Measurements from ENCODE around the gene ATPAF2. TPM values are rescaled to one million over a fixed set of nuclear protein-coding genes. Genes with fewer than 3 reads are reported as not detected.

Gene ATPAF2
- total RNA-seq, 4 donors from 2014 or later: 28.1 to 40.1 (median 36.7) TPM

DNA sequence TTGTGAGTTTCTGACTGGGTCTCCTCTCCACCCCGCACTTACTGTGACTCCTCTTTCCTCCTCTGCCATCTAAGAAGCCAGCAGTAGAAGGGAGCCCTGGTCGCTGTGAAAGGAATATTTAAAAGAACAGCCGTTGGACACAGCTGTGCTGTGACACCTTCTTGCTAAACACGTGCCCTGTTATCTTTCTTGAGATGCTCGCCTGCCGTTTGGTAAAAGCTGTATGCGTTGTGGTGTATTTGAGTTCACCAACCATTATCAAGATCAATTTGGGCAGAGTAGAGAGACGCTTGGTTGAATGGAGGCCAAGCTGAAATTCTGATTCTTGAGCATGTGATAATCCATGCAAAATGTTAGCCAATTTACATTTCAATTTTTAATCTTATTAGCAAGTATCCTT, 4.0 kb upstream of the ATPAF2 start:
- Histone ChIP-seq H3K27me3 (no peaks in the 10 kb centered on the region), H3K27ac (no peak overlapping the region), H3K4me1 (peaks cover 23 to 27% of the 10 kb centered on the region in 2 donors), H3K36me3 (peaks cover 4 to 5% of the 10 kb centered on the region in 2 donors), H3K9me3 (no peaks in the 10 kb centered on the region), H3K4me3 (replicated peaks in 1 of 3) (no peak overlapping the region)
- no peak for DNase-seq
- WGBS, 2 donors: 84 to 86% methylated on average over 8 of the region's 8 CpGs
- TF ChIP-seq CTCF (IDR thresholded peaks at IDR 0.05): no peak
- intact Hi-C loops (cut with DNase I): no loop called here

DNA sequence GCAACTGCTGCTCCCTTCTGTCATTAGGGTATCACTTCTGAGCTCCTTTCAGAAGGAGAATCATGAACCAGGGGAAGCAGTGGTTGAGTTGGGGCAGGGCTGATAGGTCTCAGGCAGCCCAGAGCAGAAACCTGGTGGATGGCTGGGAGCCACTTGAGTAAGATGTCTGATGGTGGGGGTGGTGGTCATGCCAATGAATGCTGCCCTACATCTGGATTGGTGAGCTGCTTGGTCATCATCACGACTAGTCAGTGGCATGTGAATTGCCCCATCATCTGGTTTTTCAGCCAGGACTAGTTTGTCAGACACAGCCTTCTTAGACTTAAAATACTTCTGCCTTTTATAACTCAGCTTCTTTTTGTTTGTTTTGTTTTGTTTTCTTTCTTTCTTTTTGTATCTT, 2.8 kb upstream of the ATPAF2 start:
- Histone ChIP-seq H3K36me3 (no peaks in the 10 kb centered on the region), H3K4me1 (peaks cover 26 to 32% of the 10 kb centered on the region in 2 donors), H3K27me3 (no peaks in the 10 kb centered on the region), H3K9me3 (no peaks in the 10 kb centered on the region), H3K4me3 (replicated peaks in 1 of 3) (no peak overlapping the region), H3K27ac (no peak overlapping the region)
- 40 to 72% methylated on average over 1 of the region's 1 CpG for WGBS, 2 donors
- intact Hi-C loops (cut with DNase I): no loop called here
- TF ChIP-seq POLR2A (IDR thresholded peaks at IDR 0.05) (no peak), CTCF (IDR thresholded peaks at IDR 0.05) (no peak)
- no peak for DNase-seq

DNA sequence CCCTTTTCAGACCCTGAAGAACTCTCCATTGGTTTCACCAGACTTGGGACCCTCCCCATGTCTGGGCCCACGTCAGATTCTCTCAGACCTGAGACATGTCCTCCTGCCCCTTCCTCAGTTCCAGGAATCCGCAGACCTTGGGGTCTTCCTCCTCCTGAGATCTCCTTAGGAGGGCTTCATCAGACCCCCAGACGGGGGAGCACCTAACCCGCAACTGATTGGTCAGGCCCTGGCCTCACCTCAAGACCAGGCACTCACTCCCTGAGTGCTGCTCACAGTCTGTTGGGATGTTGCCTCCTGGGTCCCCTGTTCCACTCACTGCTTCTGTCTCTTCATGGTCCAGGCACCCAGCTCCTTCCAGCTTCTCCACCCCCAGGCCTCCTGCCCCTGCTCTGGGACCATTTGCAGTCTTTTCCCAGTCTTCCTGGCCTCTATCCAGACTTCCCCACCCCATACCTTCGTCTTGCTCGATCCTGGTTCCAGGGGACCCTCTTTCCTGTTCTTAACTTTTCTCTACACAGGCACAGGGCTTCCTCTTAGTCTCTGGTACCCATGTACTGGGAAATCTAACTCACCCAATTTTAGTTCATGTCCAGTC, 1.4 kb upstream of the ATPAF2 start:
- Histone ChIP-seq H3K4me1 (peaks cover 26 to 32% of the 10 kb centered on the region in 2 donors), H3K27me3 (no peaks in the 10 kb centered on the region), H3K9me3 (no peaks in the 10 kb centered on the region), H3K27ac (peak overlapping the region in 2 of 3 donors; percentile 55 to 87), H3K4me3 (replicated peaks in 1 of 3) (peak overlapping the region; percentile 61 to 88 (median 65)), H3K36me3 (no peaks in the 10 kb centered on the region)
- no peak for DNase-seq
- 22 to 30% methylated on average over 6 of the region's 6 CpGs for WGBS, 2 donors
- TF ChIP-seq POLR2A (IDR thresholded peaks at IDR 0.05): no peak
- TF ChIP-seq CTCF (IDR thresholded peaks at IDR 0.05): no peak
- intact Hi-C loops (cut with DNase I): no loop called here

GRCh38 chr17:18039535-18040260, 730 bp upstream of the ATPAF2 start:
- 0 to 1% methylated on average over 5 to 14 of the region's 81 CpGs for WGBS, 2 donors
- Histone ChIP-seq H3K27me3 (no peaks in the 10 kb centered on the region), H3K4me3 (replicated peaks in 1 of 3) (peak overlapping the region; percentile 61 to 88 (median 65)), H3K27ac (peak overlapping the region; percentile 26 to 87 (median 55)), H3K9me3 (no peaks in the 10 kb centered on the region), H3K4me1 (peaks cover 26 to 32% of the 10 kb centered on the region in 2 donors), H3K36me3 (no peaks in the 10 kb centered on the region)
- DNase-seq: peak; percentile 41 to 51
- no peak for TF ChIP-seq POLR2A (IDR thresholded peaks at IDR 0.05)
- no peak for TF ChIP-seq CTCF (IDR thresholded peaks at IDR 0.05)
- intact Hi-C loops (cut with DNase I): loop anchor here (10.0 kb wide), 3 partner anchors 65 to 185 kb away; partner anchors contain the start of genes DRC3 and TOM1L2
